Measurements from ENCODE around the gene CDH13. TPM values are rescaled to one million over a fixed set of nuclear protein-coding genes. Genes with fewer than 3 reads are reported as not detected.

Gene CDH13
- total and polyA plus RNA-seq, 2 of the 8 experiments (the other 6 are each of a cell fraction or from before 2014, with no cell fraction given), result 2.3 to 2.4 TPM

GRCh38 chr16:83206426-83206825, 579.7 kb downstream of the CDH13 start:
- Histone ChIP-seq H3K27me3 (replicated peaks in 1 of 4; ENCODE audit: control insufficient read depth in 3 of 4, extremely low read depth in 1 of 4, insufficient read depth in 3 of 4, low read length in 3 of 4) (no peaks in the 10 kb centered on the region), H3K4me3 (ENCODE audit: extremely low read depth in 1 of 4, insufficient read depth in 2 of 4, low read depth in 3 of 4, low read length in 4 of 4) (no peak overlapping the region), H2BK5ac (ENCODE audit: low read depth, low read length) (no peak overlapping the region), H2BK120ac (replicated peaks; ENCODE audit: low read depth, low read length) (no peak overlapping the region), H3K27ac (ENCODE audit: low read depth, low read length) (no peak overlapping the region), H4K8ac (ENCODE audit: extremely low read depth, insufficient read depth, low read length) (no peak overlapping the region), H4K91ac (replicated peaks; ENCODE audit: insufficient read length, low read length) (no peak overlapping the region), H3K18ac (ENCODE audit: extremely low read depth, low read length) (no peak overlapping the region), H3K56ac (replicated peaks; ENCODE audit: insufficient read length, low read depth, low read length) (no peak overlapping the region), H3K79me2 (ENCODE audit: control insufficient read depth in 1 of 2, insufficient read depth in 2 of 2, low read length in 2 of 2) (no peaks in the 10 kb centered on the region), H3K9me3 (ENCODE audit: insufficient read depth in 2 of 2, low read depth in 1 of 2, low read length in 1 of 2) (no peaks in the 10 kb centered on the region), H3K9ac (replicated peaks in 1 of 4; ENCODE audit: extremely low read depth in 1 of 4, low read depth in 3 of 4, low read length in 3 of 4) (no peak overlapping the region), H3K4me1 (replicated peaks in 1 of 4; ENCODE audit: control insufficient read depth in 3 of 4, insufficient read depth in 4 of 4, low read length in 3 of 4) (no peaks in the 10 kb centered on the region), H3K79me1 (ENCODE audit: low read depth, low read length) (no peaks in the 10 kb centered on the region), H2AFZ (ENCODE audit: low read length) (no peak overlapping the region), H2BK15ac (ENCODE audit: low read length) (no peak overlapping the region), H3K14ac (ENCODE audit: insufficient read length) (no peak overlapping the region), H2BK12ac (ENCODE audit: low read depth, low read length) (no peak overlapping the region), H2AK5ac (ENCODE audit: low read depth, low read length) (no peak overlapping the region), H4K20me1 (replicated peaks in 1 of 2; ENCODE audit: control insufficient read depth in 1 of 2, insufficient read depth in 2 of 2, low read length in 2 of 2) (no peaks in the 10 kb centered on the region), H3K23ac (ENCODE audit: insufficient read length) (no peak overlapping the region), H3K23me2 (ENCODE audit: low read depth, low read length) (no peaks in the 10 kb centered on the region), H2BK20ac (ENCODE audit: low read length) (no peak overlapping the region), H3K4ac (replicated peaks; ENCODE audit: insufficient read length, low read depth, low read length) (no peak overlapping the region), H3K36me3 (ENCODE audit: control insufficient read depth in 2 of 4, insufficient read depth in 4 of 4, low read length in 3 of 4) (no peaks in the 10 kb centered on the region), H3K4me2 (ENCODE audit: insufficient read depth in 1 of 2, low read depth in 2 of 2, low read length in 2 of 2) (no peak overlapping the region), H4K5ac (ENCODE audit: insufficient read length, low read depth, low read length) (no peak overlapping the region)
- TF ChIP-seq, protein P1, sequence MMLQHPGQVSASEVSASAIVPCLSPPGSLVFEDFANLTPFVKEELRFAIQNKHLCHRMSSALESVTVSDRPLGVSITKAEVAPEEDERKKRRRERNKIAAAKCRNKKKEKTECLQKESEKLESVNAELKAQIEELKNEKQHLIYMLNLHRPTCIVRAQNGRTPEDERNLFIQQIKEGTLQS (IDR thresholded peaks at IDR 0.05; ENCODE audit: insufficient read depth, low read depth, low read length), result no peak
- TF ChIP-seq POU5F1 (IDR thresholded peaks at IDR 0.05; ENCODE audit: low read depth, low read length) (no peak), RXRA (IDR thresholded peaks at IDR 0.05; ENCODE audit: insufficient read depth, low read depth, low read length) (no peak), USF2 (IDR thresholded peaks at IDR 0.05; ENCODE audit: low read length) (no peak), EZH2 (IDR thresholded peaks at IDR 0.05; ENCODE audit: low read depth, low read length, severe bottlenecking) (no peak), SP4 (IDR thresholded peaks at IDR 0.05; ENCODE audit: low read length) (no peak), SP1 (IDR thresholded peaks at IDR 0.05; ENCODE audit: low read depth, low read length) (no peak), ZNF274 (IDR thresholded peaks at IDR 0.05; ENCODE audit: borderline replicate concordance, extremely low read depth, low read length) (no peak), GTF2F1 (IDR thresholded peaks at IDR 0.05; ENCODE audit: borderline replicate concordance, low read depth, low read length) (no peak)
- DNase-seq (ENCODE audit: low read depth in 1 of 2, low spot score in 2 of 2), result no peak
- ChIA-PET CTCF (ENCODE audit: partially characterized antibody) (interaction anchor here (0.6 to 1.1 kb wide), 2 partner anchors 8 to 38 kb away, joined by 3 to 4 read pairs; no protein-coding TSS in a partner anchor), POLR2A (ENCODE audit: partially characterized antibody) (no interaction called here)
- FAIRE-seq, result no peak
- WGBS, 2 experiments (ENCODE audit: extremely low coverage in 1 of 2, insufficient coverage in 1 of 2, insufficient read length in 1 of 2, insufficient replicate concordance in 2 of 2, low coverage in 1 of 2, low lambda C conversion rate in 2 of 2, missing lambda C conversion rate in 1 of 2), result 94% methylated on average over 5 of the region's 5 CpGs; no CpG with 5 or more reads in 1 of the 2 experiments
